RWPE1 (cell line): ENCODE data around the gene TXK.

Experiments used
- CTCF ChIA-PET: fragments of 350-600 bp; sonication (Branson Sonifier 250); formaldehyde crosslinking; extraction: SDS; loops from one replicate; lab custom pipeline; 2021; lab: Yijun Ruan, JAX
- POLR2A ChIA-PET: fragments of 400-600 bp; formaldehyde crosslinking; extraction: SDS; loops from one replicate; lab custom pipeline; 2020; ENCODE audit warnings: antibody characterized with exemption; ENCODE audit not compliant: low non-redundant PET; lab: Yijun Ruan, JAX
- DNase-seq: peaks from one replicate; pipeline ENCODE4 v3.0.0; 2012; ENCODE audit warnings: low spot score
- H3K27ac ChIP-seq: fragments of 450-650 bp; 2 replicates; pipeline ENCODE4 v1.5.1; 2017
- CTCF ChIP-seq: fragments of 450-650 bp; conservative IDR thresholded peaks from 2 replicates; pipeline ENCODE4 v1.5.1; 2017; ENCODE audit warnings: low read depth, mild to moderate bottlenecking

The TXK gene

DNA sequence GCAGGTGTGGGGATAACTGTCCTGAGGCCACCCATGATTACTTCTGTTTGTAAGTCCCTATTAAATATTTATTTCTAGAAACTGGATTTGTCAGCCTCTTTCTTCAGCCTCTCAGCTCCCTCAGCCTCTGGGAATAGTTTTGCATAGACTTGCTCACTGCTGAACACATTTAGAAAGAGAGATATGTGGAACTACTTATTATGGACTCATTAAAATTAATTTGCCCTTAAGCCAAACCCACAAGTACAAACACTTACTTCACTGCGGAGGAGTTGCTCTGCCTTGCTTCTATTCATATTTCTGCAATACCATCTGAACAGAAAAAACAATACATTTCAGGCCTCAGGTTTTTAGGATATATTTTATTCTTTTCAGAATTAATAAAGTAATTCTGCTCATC is 22.4 kb upstream of the TXK start:
- ChIA-PET POLR2A (no interaction called here), CTCF (no interaction called here)
- no peak for TF ChIP-seq CTCF
- DNase-seq = no peak
- no peak overlapping the region for H3K27ac ChIP-seq

- ChIA-PET CTCF (interaction anchor here (0.6 to 1.1 kb wide), 2 partner anchors 9 to 98 kb away, joined by 5 to 6 read pairs; no protein-coding TSS in a partner anchor), POLR2A (no interaction called here)
- H3K27ac ChIP-seq = no peak overlapping the region
- no peak for TF ChIP-seq CTCF
- DNase-seq = no peak
These were observed 19.9 kb upstream of the TXK start for GRCh38 chr4:48153791-48154550.

DNA sequence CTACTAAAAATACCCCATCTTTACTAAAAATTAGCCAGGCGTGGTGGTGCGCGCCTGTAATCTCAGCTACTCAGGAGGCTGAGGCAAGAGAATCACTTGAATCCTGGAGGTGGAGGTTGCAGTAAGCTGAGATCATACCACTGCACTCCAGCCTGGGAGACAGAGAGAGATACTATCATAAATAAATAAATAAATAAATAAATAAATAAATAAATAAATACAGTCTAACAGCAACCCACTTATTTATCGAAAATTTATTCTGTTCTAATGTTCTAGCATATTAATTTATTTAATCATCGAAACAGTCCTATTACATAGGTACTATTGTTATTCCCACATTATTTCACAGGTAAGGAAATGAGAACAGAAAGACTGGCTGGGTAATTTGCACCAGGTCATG is 18.2 kb upstream of the TXK start:
- DNase-seq = no peak
- CTCF ChIA-PET = no interaction called here

DNA sequence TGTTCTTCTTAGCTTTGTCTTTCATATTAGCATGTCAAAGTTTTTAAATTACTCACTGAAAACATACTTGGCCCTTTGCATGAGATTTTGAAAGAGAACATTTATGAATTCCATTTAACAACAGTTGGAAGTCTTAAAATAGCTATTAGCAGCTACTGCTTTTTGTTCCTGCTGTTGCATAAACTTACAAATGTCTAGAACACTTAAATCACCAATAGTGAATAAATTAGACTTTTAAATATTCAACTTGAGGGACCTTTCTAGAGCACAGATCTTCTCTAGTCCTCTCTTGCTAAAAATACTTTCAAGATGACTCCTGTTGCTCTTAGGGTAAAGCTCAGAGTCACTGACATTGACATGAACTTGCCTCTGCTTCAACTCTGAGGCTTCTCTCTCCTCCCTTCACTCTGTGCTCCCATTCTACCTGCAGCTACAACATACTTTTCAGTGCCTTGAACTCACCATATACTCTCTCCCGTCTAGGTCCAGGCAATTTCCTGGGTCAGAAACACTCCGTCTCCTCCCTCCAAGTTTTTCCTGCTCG is 15.8 kb upstream of the TXK start:
- no peak for DNase-seq
- POLR2A ChIA-PET = no interaction called here
- CTCF ChIA-PET = no interaction called here
- no peak for TF ChIP-seq CTCF
- no peak overlapping the region for H3K27ac ChIP-seq

More for the DNA sequence above, 18.2 kb upstream of the TXK start:
- H3K27ac ChIP-seq = no peak overlapping the region
- no peak for TF ChIP-seq CTCF
- POLR2A ChIA-PET = no interaction called here

GRCh38 chr4:48147621-48148020 is 13.6 kb upstream of the TXK start:
- TF ChIP-seq CTCF = no peak
- POLR2A ChIA-PET = no interaction called here
- no peak overlapping the region for H3K27ac ChIP-seq
- CTCF ChIA-PET = no interaction called here
- DNase-seq = no peak

DNA sequence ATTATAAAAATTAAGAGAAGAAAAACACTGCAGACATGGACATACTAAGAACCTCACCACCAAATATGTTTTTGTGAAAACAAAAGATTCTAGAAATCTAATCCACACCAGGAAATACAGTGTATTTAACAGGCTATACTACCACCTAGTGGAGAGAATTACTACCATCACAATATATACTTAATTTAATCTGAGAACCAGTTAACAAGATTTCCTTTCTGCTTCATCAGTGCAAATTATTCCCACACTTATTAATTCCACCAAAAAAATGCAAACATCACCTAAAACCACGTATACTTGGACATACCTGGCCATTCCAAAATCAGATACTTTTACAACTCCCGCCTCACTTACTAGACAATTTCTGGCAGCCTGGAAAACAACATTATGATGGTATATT is 7.0 kb upstream of the TXK start:
- CTCF ChIA-PET = no interaction called here
- POLR2A ChIA-PET = no interaction called here
- no peak overlapping the region for H3K27ac ChIP-seq
- TF ChIP-seq CTCF = peak; percentile 50
- DNase-seq = peak; percentile 42
